ENCODE measurements around the gene NUDT4. TPM values are rescaled to one million over a fixed set of nuclear protein-coding genes. Genes with fewer than 3 reads are reported as not detected.
A peak's percentile ranks its signal among the peaks of the same experiment; 100 is the strongest.

Gene NUDT4
- total and polyA plus RNA-seq, 9 of the 15 experiments (the other 6 are each of a cell fraction or from before 2014, with no cell fraction given) = 38.1 to 164 (median 99.2) TPM

DNA sequence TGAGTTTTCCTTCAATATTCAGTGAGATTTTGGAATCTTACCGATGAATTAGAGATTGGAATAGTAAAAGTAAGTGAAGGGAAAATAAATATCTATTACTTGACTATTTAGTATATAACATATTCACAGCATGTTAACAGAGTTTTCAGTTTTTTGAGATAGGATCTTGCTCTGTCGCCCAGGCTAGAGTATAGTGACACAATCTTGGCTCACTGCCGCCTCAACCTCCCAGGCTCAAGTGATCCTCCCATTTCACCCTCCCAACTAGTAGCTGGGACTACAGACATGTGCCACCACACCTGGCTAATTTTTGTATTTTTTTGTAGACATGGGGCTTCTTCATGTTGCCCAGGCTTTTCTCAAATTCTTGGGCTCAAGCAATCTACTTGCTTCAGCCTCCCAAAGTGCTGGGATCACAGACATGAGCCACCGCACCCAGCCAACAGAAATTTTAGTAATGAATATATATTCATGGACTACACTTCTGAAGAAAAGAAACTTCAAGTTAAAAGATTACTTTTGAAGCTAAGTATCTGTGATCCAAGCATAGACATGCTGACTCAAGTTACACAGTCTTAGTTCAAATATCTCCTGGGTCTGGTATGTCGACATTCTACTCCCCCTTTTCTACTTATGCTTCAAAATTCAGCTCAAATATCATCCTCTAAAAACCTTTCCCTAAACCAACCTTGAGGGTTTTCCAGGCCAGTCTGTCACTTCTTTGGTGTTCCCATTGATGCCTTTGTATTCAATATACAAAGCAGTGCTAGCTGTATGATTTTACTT, 50.2 kb downstream of the NUDT4 start (continued):
- TF ChIP-seq STAT5B (CRISPR knock-in tag; IDR thresholded peaks at IDR 0.05) = no peak
- TF ChIP-seq, protein P1, sequence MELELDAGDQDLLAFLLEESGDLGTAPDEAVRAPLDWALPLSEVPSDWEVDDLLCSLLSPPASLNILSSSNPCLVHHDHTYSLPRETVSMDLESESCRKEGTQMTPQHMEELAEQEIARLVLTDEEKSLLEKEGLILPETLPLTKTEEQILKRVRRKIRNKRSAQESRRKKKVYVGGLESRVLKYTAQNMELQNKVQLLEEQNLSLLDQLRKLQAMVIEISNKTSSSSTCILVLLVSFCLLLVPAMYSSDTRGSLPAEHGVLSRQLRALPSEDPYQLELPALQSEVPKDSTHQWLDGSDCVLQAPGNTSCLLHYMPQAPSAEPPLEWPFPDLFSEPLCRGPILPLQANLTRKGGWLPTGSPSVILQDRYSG (tag; conservative IDR thresholded peaks at IDR 0.05; ENCODE audit: low read depth) = no peak
- no peak for TF ChIP-seq CXXC5 (CRISPR knock-in tag; IDR thresholded peaks at IDR 0.05)
- no peak for TF ChIP-seq TCFL5 (CRISPR knock-in tag; conservative IDR thresholded peaks at IDR 0.05)
- TF ChIP-seq RBBP5 (IDR thresholded peaks at IDR 0.05; ENCODE audit: borderline replicate concordance, insufficient read depth, low read length, poor library complexity, severe bottlenecking) = no peak
- no peak for TF ChIP-seq NFRKB (IDR thresholded peaks at IDR 0.05; ENCODE audit: low read depth)
- TF ChIP-seq JUNB (CRISPR knock-in tag; conservative IDR thresholded peaks at IDR 0.05) = no peak

DNA sequence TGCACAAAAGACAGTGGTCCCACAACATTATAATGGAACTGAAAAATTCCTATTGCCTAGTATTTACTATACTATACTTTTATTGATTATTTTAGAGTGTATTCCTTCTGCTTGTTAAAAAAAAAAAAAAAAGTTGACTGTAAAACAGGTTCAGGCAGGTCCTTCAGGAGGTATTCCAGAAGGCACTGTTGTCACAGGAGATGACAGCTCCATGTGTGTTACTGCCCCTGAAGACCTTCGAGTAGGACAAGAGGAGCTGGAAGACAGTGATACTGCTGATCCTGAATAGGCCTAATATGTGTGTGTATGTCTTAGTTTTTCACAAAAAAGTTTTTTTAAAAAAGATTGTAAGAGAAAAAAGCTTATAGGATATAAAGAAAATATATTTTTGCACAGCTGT, 51.7 kb downstream of the NUDT4 start:
- in situ Hi-C loops (cut with MboI) = loop anchor here (10.0 kb wide), 1 partner anchor 675 kb away; no protein-coding TSS in a partner anchor
- Histone ChIP-seq H3K27me3 (ENCODE audit: control insufficient read depth in 2 of 2, insufficient read depth in 2 of 2, low read length in 2 of 2) (no peaks in the 10 kb centered on the region), H2AFZ (ENCODE audit: low read depth, low read length) (no peak overlapping the region), H3K4me3 (no peak overlapping the region), H3K4me1 (replicated peaks in 1 of 2; ENCODE audit: control insufficient read depth in 2 of 2, insufficient read depth in 2 of 2, low read length in 2 of 2) (peaks cover 5 to 7% of the 10 kb centered on the region in 2 experiments; a peak in 3 of 5 replicates), H3K9me3 (replicated peaks; ENCODE audit: control insufficient read depth, insufficient read depth, low read depth, low read length) (no peaks in the 10 kb centered on the region), H3K36me3 (ENCODE audit: control insufficient read depth, insufficient read depth, low read length) (peaks cover 3% of the 10 kb centered on the region; the same call in 2 of the 3 replicates), H3K4me2 (ENCODE audit: insufficient read depth, low read length) (no peak overlapping the region), H3K9ac (ENCODE audit: insufficient read depth in 1 of 2, low read depth in 2 of 2, low read length in 2 of 2) (no peak overlapping the region), H3K27ac (ENCODE audit: extremely low read depth, low read depth, low read length) (no peak overlapping the region), H3K79me2 (ENCODE audit: control insufficient read depth, insufficient read depth, low read length) (peaks cover 98% of the 10 kb centered on the region), H3K9me1 (ENCODE audit: control insufficient read depth, insufficient read depth, low read length) (no peaks in the 10 kb centered on the region), H4K20me1 (replicated peaks; ENCODE audit: control insufficient read depth, insufficient read depth, low read length) (peaks cover 28% of the 10 kb centered on the region)
- BruUV-seq (replicated peaks) = no TSS peak
- WGBS (ENCODE audit: insufficient coverage, low coverage, missing lambda C conversion rate) = 33% methylated on average over 1 of the region's 1 CpG
- FAIRE-seq (peak; percentile 23), ATAC-seq (peak; percentile 58), DNase-seq (ENCODE audit: extremely low read depth in 1 of 4, low spot score in 3 of 4) (no peak)
- CTCF ChIA-PET (ENCODE audit: low intra/inter-chr PET ratio) = no interaction called here
- POLR2A ChIA-PET = interaction anchor here (0.5 to 2.9 kb wide), 5 partner anchors 8 to 195 kb away, joined by 3 to 16 read pairs (median 3); no protein-coding TSS in a partner anchor
- intact Hi-C loops (cut with micrococcal nuclease) = loop anchor here (10.0 kb wide), 1 partner anchor 675 kb away; no protein-coding TSS in a partner anchor
- no peak for TF ChIP-seq STAT5A (IDR thresholded peaks at IDR 0.05; ENCODE audit: borderline replicate concordance, low read length)
- TF ChIP-seq ETV1 (tag; conservative IDR thresholded peaks at IDR 0.05; ENCODE audit: low read depth) = no peak
- no peak for TF ChIP-seq HMGN3 (IDR thresholded peaks at IDR 0.05; ENCODE audit: borderline replicate concordance, extremely low read depth, insufficient read length, low read depth, low read length)
- no peak for TF ChIP-seq ESRRA (IDR thresholded peaks at IDR 0.05; ENCODE audit: borderline replicate concordance, low read depth)
- no peak for TF ChIP-seq YBX1 (IDR thresholded peaks at IDR 0.05)
- no peak for TF ChIP-seq POU5F1 (IDR thresholded peaks at IDR 0.05; ENCODE audit: borderline replicate concordance, low read depth, low read length, partially characterized antibody)
- no peak for TF ChIP-seq CBX3 (IDR thresholded peaks at IDR 0.05; ENCODE audit: borderline replicate concordance in 1 of 2, low read length in 2 of 2)
- no peak for TF ChIP-seq ZNF79 (CRISPR knock-in tag; IDR thresholded peaks at IDR 0.05; ENCODE audit: low read depth)
- TF ChIP-seq, protein P2, sequence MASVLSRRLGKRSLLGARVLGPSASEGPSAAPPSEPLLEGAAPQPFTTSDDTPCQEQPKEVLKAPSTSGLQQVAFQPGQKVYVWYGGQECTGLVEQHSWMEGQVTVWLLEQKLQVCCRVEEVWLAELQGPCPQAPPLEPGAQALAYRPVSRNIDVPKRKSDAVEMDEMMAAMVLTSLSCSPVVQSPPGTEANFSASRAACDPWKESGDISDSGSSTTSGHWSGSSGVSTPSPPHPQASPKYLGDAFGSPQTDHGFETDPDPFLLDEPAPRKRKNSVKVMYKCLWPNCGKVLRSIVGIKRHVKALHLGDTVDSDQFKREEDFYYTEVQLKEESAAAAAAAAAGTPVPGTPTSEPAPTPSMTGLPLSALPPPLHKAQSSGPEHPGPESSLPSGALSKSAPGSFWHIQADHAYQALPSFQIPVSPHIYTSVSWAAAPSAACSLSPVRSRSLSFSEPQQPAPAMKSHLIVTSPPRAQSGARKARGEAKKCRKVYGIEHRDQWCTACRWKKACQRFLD (CRISPR knock-in tag; IDR thresholded peaks at IDR 0.05) = no peak
- no peak for TF ChIP-seq ZNF431 (CRISPR knock-in tag; IDR thresholded peaks at IDR 0.05)
